Thymus (tissue), 11 donors: ENCODE data around the gene KCNC1. TPM values are rescaled to one million over a fixed set of nuclear protein-coding genes. Genes with fewer than 3 reads are reported as not detected.

Experiments used
- DNase-seq, 9 donors: peaks; one replicate each; pipeline ENCODE4 v3.0.0-alpha.2; 2013; ENCODE audit warnings: low spot score in 9 of 9, low read depth in 6 of 9, missing footprints in 1 of 9
- H3K27ac ChIP-seq, 2 donors: one replicate each; pipeline ENCODE4 v1.5.1; 2013; ENCODE audit warnings: control low read depth in 1 of 2, low read depth in 1 of 2, low read length in 1 of 2, mild to moderate bottlenecking in 1 of 2, moderate library complexity in 1 of 2
- H3K27me3 ChIP-seq, 2 donors: one replicate each; pipeline ENCODE4 v1.5.1; 2013; ENCODE audit warnings: low read length in 1 of 2; ENCODE audit not compliant: control insufficient read depth in 2 of 2, insufficient read depth in 1 of 2
- H3K36me3 ChIP-seq, 2 donors: one replicate each; pipeline ENCODE4 v1.5.1; 2013; ENCODE audit warnings: low read length in 1 of 2, mild to moderate bottlenecking in 1 of 2, moderate library complexity in 1 of 2; ENCODE audit not compliant: control insufficient read depth in 2 of 2, insufficient read depth in 2 of 2
- H3K4me1 ChIP-seq, 2 donors: one replicate each; pipeline ENCODE4 v1.5.1; 2013; ENCODE audit warnings: low read length in 2 of 2; ENCODE audit not compliant: control insufficient read depth in 2 of 2, insufficient read depth in 2 of 2
- H3K4me3 ChIP-seq, 2 donors: one replicate each; pipeline ENCODE4 v1.5.1; 2013; ENCODE audit warnings: low read length in 2 of 2, control low read depth in 1 of 2, mild to moderate bottlenecking in 1 of 2
- H3K9me3 ChIP-seq, 2 donors: one replicate each; pipeline ENCODE4 v1.5.1; 2013; ENCODE audit warnings: low read length in 1 of 2, mild to moderate bottlenecking in 1 of 2; ENCODE audit not compliant: control insufficient read depth in 2 of 2, insufficient read depth in 1 of 2
- WGBS: extraction: QIAGEN DNeasy Blood & Tissue Kit; methylation state at CpG from one replicate; pipeline ENCODE4 v1.1.7; 2013; 5-methylcytosine and 5-hydroxymethylcytosine counted together
- polyA plus RNA-seq: library from polyadenylated mRNA; stranded (reverse); fragments of 200-250 nt; gene quantifications from one replicate; pipeline ENCODE4 v1.2.3, GENCODE V29; 2013
- total RNA-seq: library from RNA; stranded (reverse); fragments of 120-200 nt; gene quantifications from one replicate; pipeline ENCODE4 v1.2.4, GENCODE V29; 2013
- donor health status: healthy.

The KCNC1 gene
- total and polyA plus RNA-seq, 2 donors: under 0.01 to 0.30 TPM

DNA sequence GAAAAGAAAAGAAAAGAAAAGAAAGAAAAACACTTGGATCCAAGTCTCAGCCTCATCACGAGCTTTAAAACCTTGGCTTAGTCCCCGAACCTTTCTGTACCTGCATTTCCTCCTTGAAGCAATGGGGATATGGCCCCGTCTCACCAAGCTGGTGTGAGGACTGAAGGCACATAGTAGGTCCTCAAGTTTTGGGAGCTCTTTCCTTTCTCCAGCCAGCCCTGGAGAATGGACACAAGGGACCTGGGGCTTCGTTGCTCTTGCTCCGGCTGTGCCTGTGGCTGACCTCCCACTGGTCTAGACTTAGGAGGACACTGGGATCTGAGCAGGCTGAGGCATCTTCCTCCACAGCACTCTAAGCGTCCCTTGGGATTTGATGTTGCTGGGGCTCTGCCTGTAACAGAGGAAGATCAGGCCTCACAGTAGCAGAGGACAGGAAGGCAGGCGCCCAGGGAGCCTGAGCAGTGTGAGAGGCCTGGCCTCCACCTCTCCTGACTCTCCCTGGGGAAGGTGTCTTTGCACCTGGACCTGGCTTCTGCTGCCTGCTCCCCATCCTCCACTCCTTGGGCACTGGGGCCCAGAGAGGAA lies 32.8 kb downstream of the KCNC1 start:
- no peaks in the 10 kb centered on the region for H3K9me3 ChIP-seq
- H3K4me3 ChIP-seq: no peak overlapping the region
- no peaks in the 10 kb centered on the region for H3K27me3 ChIP-seq
- 83% methylated on average over 7 of the region's 7 CpGs for WGBS
- no peaks in the 10 kb centered on the region for H3K36me3 ChIP-seq
- H3K4me1 ChIP-seq: no peaks in the 10 kb centered on the region
- DNase-seq: no peak
- H3K27ac ChIP-seq: no peak overlapping the region

- Histone ChIP-seq H3K4me3 (no peak overlapping the region), H3K27ac (no peak overlapping the region), H3K4me1 (no peaks in the 10 kb centered on the region), H3K27me3 (no peaks in the 10 kb centered on the region), H3K9me3 (no peaks in the 10 kb centered on the region), H3K36me3 (no peaks in the 10 kb centered on the region)
- no peak for DNase-seq
- WGBS: 92% methylated on average over 2 of the region's 2 CpGs
Measured at GRCh38 chr11:17767914-17768313, 33.3 kb downstream of the KCNC1 start.

- Histone ChIP-seq H3K4me3 (no peak overlapping the region), H3K36me3 (no peaks in the 10 kb centered on the region), H3K9me3 (no peaks in the 10 kb centered on the region), H3K27ac (no peak overlapping the region), H3K4me1 (no peaks in the 10 kb centered on the region), H3K27me3 (no peaks in the 10 kb centered on the region)
- DNase-seq: no peak
- WGBS: 97% methylated on average over 7 of the region's 7 CpGs
Measured at GRCh38 chr11:17768547-17768946, 34.0 kb downstream of the KCNC1 start.

- no peaks in the 10 kb centered on the region for H3K27me3 ChIP-seq
- no peaks in the 10 kb centered on the region for H3K36me3 ChIP-seq
- 89% methylated on average over 1 of the region's 1 CpG for WGBS
- no peak overlapping the region for H3K4me3 ChIP-seq
- no peaks in the 10 kb centered on the region for H3K9me3 ChIP-seq
- H3K27ac ChIP-seq: no peak overlapping the region
- no peak for DNase-seq
- no peaks in the 10 kb centered on the region for H3K4me1 ChIP-seq
Measured at GRCh38 chr11:17769218-17769617, 34.6 kb downstream of the KCNC1 start.

GRCh38 chr11:17770048-17770652 lies 35.6 kb downstream of the KCNC1 start:
- DNase-seq: peak in 1 of 9 donors; percentile 5
- no peaks in the 10 kb centered on the region for H3K4me1 ChIP-seq
- no peak overlapping the region for H3K4me3 ChIP-seq
- H3K27ac ChIP-seq: no peak overlapping the region
- H3K9me3 ChIP-seq: no peaks in the 10 kb centered on the region
- no peaks in the 10 kb centered on the region for H3K36me3 ChIP-seq
- 89% methylated on average over 9 of the region's 9 CpGs for WGBS
- H3K27me3 ChIP-seq: no peaks in the 10 kb centered on the region

DNA sequence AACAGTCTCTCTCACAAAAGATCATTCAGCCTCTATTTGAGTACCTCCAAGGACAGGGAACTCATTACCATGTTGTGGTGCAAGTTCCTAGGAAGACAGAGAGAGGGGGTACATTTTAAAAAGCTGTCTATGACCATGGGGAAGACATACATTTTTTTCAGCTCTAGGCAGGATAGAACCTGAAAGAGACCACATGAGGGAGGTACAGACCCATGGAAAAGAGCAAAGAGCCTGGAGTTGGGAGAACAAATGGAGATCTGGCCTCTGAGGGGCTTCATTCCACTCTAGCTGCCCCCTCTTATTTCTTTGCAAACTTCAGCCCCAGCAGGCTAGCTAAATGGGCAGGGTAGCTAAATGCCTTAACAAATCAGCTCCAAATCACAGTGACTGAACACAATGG lies 36.3 kb downstream of the KCNC1 start:
- no peaks in the 10 kb centered on the region for H3K9me3 ChIP-seq
- no peak for DNase-seq

DNA sequence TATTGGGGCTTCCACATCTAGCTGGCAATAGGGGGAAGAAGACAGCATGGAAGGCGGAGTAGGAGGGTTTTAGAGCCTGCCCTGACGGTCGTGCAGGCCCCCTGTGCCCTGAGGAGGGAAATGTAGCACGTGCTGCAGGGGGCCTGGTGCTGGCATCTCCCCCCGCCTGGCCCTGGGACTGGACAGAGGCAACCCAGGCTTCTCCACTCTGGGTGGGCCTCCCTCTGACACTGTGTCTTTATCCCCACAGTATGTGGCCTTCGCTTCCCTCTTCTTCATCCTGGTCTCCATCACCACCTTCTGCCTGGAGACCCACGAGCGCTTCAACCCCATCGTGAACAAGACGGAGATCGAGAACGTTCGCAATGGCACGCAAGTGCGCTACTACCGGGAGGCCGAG lies 36.8 kb downstream of the KCNC1 start:
- H3K27me3 ChIP-seq: no peaks in the 10 kb centered on the region
- 95% methylated on average over 17 of the region's 17 CpGs for WGBS
- H3K27ac ChIP-seq: no peak overlapping the region
- no peak overlapping the region for H3K4me3 ChIP-seq
- H3K4me1 ChIP-seq: no peaks in the 10 kb centered on the region
- no peaks in the 10 kb centered on the region for H3K36me3 ChIP-seq
- H3K9me3 ChIP-seq: no peaks in the 10 kb centered on the region
- DNase-seq: no peak

More for the DNA sequence above, 36.3 kb downstream of the KCNC1 start:
- Histone ChIP-seq H3K4me3 (no peak overlapping the region), H3K27me3 (no peaks in the 10 kb centered on the region), H3K4me1 (no peaks in the 10 kb centered on the region), H3K36me3 (no peaks in the 10 kb centered on the region), H3K27ac (no peak overlapping the region)

GRCh38 chr11:17771841-17772401 lies 37.3 kb downstream of the KCNC1 start:
- WGBS: 97% methylated on average over 37 of the region's 37 CpGs

DNA sequence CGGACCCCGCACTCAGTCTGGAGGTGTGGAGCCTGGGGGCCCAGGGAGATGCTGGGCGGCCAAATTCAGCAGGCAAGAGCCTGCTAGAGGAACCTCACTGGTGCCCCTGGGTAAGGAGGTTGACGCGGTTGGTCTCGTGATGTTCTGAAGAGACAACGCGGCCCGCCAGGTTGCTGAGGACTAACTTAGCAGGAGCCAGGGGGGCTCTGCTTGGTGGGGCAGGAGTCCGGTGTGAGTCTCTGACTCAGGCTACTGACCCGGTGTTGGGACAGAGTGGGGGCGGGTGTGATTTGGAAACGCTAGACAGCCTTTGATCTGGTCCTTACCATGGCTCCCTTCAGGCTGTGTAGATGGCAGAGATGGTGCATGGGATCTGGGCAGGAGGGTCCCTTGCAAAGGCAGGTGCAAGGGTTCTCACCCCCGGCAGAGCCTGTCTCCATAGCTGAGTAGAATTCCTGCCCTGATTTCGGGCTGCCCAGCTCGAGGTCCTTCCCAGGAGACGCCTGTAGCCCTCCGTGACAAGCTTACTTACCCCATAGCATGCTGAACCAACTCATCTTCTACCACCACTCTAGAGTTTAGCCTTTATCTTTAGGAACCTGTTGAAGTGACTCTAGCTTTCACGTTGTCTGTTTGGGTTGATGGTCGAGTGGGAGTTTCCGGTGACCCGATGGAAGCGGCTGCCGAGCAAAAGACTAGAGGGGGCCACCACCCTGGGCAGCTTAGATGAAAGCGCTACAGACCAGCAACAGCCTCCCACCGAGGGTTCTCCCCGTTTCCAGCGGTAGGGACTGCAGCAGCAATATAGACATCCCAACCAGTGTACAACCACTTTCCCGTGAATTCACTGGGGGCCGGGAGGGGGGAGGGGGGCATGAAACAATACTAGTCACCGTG lies 38.4 kb downstream of the KCNC1 start:
- Histone ChIP-seq H3K4me1 (no peaks in the 10 kb centered on the region), H3K27ac (no peak overlapping the region), H3K9me3 (no peaks in the 10 kb centered on the region), H3K36me3 (no peaks in the 10 kb centered on the region), H3K4me3 (no peak overlapping the region), H3K27me3 (no peaks in the 10 kb centered on the region)
- DNase-seq: no peak
- WGBS: 94% methylated on average over 31 of the region's 31 CpGs

More at GRCh38 chr11:17771841-17772401, 37.3 kb downstream of the KCNC1 start:
- H3K4me3 ChIP-seq: no peak overlapping the region
- H3K27ac ChIP-seq: no peak overlapping the region
- no peaks in the 10 kb centered on the region for H3K9me3 ChIP-seq
- no peaks in the 10 kb centered on the region for H3K27me3 ChIP-seq
- H3K4me1 ChIP-seq: no peaks in the 10 kb centered on the region
- DNase-seq: no peak
- H3K36me3 ChIP-seq: no peaks in the 10 kb centered on the region
